ENCODE measurements around the gene KAT5. TPM values are rescaled to one million over a fixed set of nuclear protein-coding genes. Genes with fewer than 3 reads are reported as not detected.
"Not testable (repeated sequence)": the region's sequence is repeated elsewhere in the genome, so short reads cannot be mapped to it uniquely, and the experiment has no call there.

Gene KAT5
- total RNA-seq, 4 donors from 2014 or later: 49.7 to 84.9 (median 81.6) TPM

DNA sequence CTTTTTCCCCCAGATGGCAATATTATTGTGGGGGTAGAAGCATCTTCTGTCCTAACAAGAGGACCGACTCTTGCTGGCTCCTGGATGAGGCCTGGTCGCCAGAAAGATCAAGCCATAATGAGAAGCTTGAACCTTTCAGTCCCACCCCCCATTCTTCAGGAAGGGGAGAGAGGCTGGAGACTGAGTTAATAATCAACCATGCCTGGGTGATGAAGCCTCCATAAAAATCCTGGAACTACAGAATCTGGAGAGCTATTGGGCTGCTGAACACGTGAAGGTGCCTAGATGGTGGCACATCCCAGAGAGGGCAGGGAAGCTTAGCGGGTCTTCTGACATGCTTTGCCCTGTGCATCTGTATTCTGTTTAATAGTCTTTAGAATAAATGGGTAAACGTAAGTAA, 52.4 kb downstream of the KAT5 start:
- Histone ChIP-seq H3K36me3 (no peaks in the 10 kb centered on the region), H3K27ac (no peak overlapping the region), H3K4me3 (no peak overlapping the region), H3K27me3 (no peaks in the 10 kb centered on the region), H3K9me3 (no peaks in the 10 kb centered on the region), H3K4me1 (peaks cover 0 to 1% (median under 1%) of the 10 kb centered on the region in 3 donors)
- no peak for TF ChIP-seq EP300 (IDR thresholded peaks at IDR 0.05)
- no peak for TF ChIP-seq POLR2AphosphoS5 (IDR thresholded peaks at IDR 0.05)
- TF ChIP-seq, protein P1, sequence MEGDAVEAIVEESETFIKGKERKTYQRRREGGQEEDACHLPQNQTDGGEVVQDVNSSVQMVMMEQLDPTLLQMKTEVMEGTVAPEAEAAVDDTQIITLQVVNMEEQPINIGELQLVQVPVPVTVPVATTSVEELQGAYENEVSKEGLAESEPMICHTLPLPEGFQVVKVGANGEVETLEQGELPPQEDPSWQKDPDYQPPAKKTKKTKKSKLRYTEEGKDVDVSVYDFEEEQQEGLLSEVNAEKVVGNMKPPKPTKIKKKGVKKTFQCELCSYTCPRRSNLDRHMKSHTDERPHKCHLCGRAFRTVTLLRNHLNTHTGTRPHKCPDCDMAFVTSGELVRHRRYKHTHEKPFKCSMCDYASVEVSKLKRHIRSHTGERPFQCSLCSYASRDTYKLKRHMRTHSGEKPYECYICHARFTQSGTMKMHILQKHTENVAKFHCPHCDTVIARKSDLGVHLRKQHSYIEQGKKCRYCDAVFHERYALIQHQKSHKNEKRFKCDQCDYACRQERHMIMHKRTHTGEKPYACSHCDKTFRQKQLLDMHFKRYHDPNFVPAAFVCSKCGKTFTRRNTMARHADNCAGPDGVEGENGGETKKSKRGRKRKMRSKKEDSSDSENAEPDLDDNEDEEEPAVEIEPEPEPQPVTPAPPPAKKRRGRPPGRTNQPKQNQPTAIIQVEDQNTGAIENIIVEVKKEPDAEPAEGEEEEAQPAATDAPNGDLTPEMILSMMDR (IDR thresholded peaks at IDR 0.05): no peak
- no peak for TF ChIP-seq POLR2A (IDR thresholded peaks at IDR 0.05)
- no peak for ATAC-seq
- 73% methylated on average over 4 of the region's 5 CpGs; no CpG with 5 or more reads in 1 of the 2 donors for WGBS, 2 donors (ENCODE audit: low coverage in 1 of 2)

DNA sequence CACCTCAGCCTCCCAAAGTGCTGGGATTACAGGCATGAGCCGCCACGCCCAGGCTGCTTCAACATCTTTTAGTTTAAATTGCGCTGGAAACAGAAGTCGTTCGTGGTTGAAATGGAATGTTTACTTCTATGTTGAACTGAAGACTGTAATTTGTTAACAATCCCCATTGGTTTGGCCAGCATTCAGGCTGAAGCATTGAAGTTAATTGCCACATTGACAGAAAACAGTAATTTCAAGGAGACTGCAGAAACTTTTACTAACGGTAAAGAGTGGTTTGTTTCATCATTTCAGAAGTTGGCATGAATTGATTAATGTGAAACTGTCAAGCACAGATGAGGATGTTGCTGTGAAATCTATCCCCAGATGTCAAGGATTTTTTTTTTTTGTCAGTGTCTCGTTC, 54.5 kb downstream of the KAT5 start:
- WGBS, 2 donors (ENCODE audit: low coverage in 1 of 2): 55 to 61% methylated on average over 5 to 6 of the region's 7 CpGs
- TF ChIP-seq, protein P1 (IDR thresholded peaks at IDR 0.05): no peak
- TF ChIP-seq POLR2A (IDR thresholded peaks at IDR 0.05): no peak
- TF ChIP-seq EP300 (IDR thresholded peaks at IDR 0.05): no peak
- no peak for TF ChIP-seq POLR2AphosphoS5 (IDR thresholded peaks at IDR 0.05)
- Histone ChIP-seq H3K4me1 (peaks cover 0 to 8% (median 3%) of the 10 kb centered on the region in 3 donors), H3K36me3 (no peaks in the 10 kb centered on the region), H3K4me3 (no peak overlapping the region), H3K9me3 (no peaks in the 10 kb centered on the region), H3K27me3 (no peaks in the 10 kb centered on the region), H3K27ac (no peak overlapping the region)
- no peak for ATAC-seq

DNA sequence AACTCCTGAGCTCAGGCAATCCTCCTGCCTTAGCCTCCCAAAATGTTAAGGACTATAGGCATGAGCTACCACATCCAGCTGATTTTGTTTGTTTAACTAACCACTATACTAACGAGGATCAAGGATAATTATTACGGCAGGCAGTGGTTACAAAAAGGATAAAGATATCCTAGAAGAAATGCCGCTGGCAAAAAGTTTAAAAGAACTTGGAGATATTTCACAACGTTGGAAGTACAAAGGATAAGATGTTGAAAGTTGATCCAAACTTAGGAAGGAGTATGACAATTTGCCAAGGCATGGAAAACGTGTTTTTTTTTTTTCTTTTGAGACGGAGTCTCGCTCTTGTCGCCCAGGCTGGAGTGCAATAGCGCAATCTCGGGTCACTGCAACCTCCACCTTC, 55.4 kb downstream of the KAT5 start:
- no peak for ATAC-seq
- WGBS, 2 donors (ENCODE audit: low coverage in 1 of 2): 64 to 90% methylated on average over 9 to 10 of the region's 10 CpGs

DNA sequence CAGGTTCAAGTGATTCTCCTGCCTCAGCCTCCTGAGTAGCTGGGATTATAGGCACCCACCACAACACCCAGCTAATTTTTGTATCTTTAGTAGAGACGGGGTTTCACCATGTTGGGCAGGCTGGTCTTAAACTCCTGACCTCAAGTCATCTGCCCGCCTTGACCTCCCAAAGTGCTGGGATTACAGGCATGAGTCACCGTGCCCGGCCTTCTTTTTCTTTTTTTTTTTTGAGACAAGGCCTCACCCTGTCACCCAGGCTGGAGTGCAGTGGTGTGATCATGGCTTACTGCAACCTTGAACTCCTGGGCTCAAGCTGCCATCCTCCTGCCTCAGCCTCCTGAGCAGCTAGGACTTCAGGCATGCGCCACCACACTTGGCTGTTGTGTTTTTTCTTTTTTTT, 55.8 kb downstream of the KAT5 start:
- H3K9me3 ChIP-seq, H3K27me3 ChIP-seq, H3K27ac ChIP-seq, H3K36me3 ChIP-seq, H3K4me3 ChIP-seq, H3K4me1 ChIP-seq, ATAC-seq: not testable (repeated sequence)
- WGBS, 2 donors (ENCODE audit: low coverage in 1 of 2): 79 to 92% methylated on average over 3 to 5 of the region's 5 CpGs

More for the DNA sequence above, 55.4 kb downstream of the KAT5 start:
- no peaks in the 10 kb centered on the region for H3K9me3 ChIP-seq
- H3K4me3 ChIP-seq: no peak overlapping the region
- no peaks in the 10 kb centered on the region for H3K36me3 ChIP-seq
- H3K27me3 ChIP-seq: no peaks in the 10 kb centered on the region
- no peak overlapping the region for H3K27ac ChIP-seq
- H3K4me1 ChIP-seq: peaks cover 0 to 8% (median 3%) of the 10 kb centered on the region in 3 donors
- TF ChIP-seq POLR2A (IDR thresholded peaks at IDR 0.05) (no peak), EP300 (IDR thresholded peaks at IDR 0.05) (no peak), POLR2AphosphoS5 (IDR thresholded peaks at IDR 0.05) (no peak)
- TF ChIP-seq, protein P1 (IDR thresholded peaks at IDR 0.05): no peak

Small RNA genes within 50 kb of the gene (small RNA-seq; reads per million reads assigned to genes)
- 0 reads per million in 4 donors for gene RN7SL309P

Other genes starting within 250 kb of the KAT5 start
- over 10,000 TPM in 2 of 4 donors, 1,000 to 10,000 TPM in 2; 2,194 to 20,520 (median 8,164) TPM for gene MALAT1, start 213.2 kb upstream of the KAT5 start, total RNA-seq
- 10 to 100 TPM; 70.6 to 97.6 (median 89.2) TPM for gene SCYL1, start 187.2 kb upstream of the KAT5 start, total RNA-seq
- 100 to 1,000 TPM in 3 of 4 donors, 10 to 100 TPM in 1; 90.6 to 173 (median 139) TPM for gene LTBP3, start 153.9 kb upstream of the KAT5 start, total RNA-seq
- 10 to 100 TPM; 38.4 to 73.5 (median 43.5) TPM for gene ZNRD2, start 141.8 kb upstream of the KAT5 start, total RNA-seq
- gene FAM89B, start 139.7 kb upstream of the KAT5 start, total RNA-seq: 10 to 100 TPM; 36.6 to 68.3 (median 55.0) TPM
- gene EHBP1L1, start 136.2 kb upstream of the KAT5 start, total RNA-seq: 100 to 1,000 TPM; 172 to 329 (median 202) TPM
- gene KCNK7, start 116.5 kb upstream of the KAT5 start, total RNA-seq: 1 to 10 TPM in 1 of 4 donors, under 1 TPM in 2, not detected in 1; 0.40 to 1.5 (median 0.93) TPM
- gene MAP3K11, start 98.0 kb upstream of the KAT5 start, total RNA-seq: 10 to 100 TPM; 20.5 to 35.3 (median 28.0) TPM
- 10 to 100 TPM; 15.9 to 40.1 (median 19.3) TPM for gene PCNX3, start 96.5 kb upstream of the KAT5 start, total RNA-seq
- gene SIPA1, start 74.2 kb upstream of the KAT5 start, total RNA-seq: 10 to 100 TPM; 32.9 to 45.0 (median 38.3) TPM
- 10 to 100 TPM; 47.3 to 78.8 (median 63.9) TPM for gene RELA, start 49.3 kb upstream of the KAT5 start, total RNA-seq
- gene RNASEH2C, start 8.5 kb downstream of the KAT5 start, total RNA-seq: 100 to 1,000 TPM in 2 of 4 donors, 10 to 100 TPM in 2; 69.0 to 196 (median 96.3) TPM
- 10 to 100 TPM; 11.2 to 23.4 (median 15.7) TPM for gene AP5B1, start 68.7 kb downstream of the KAT5 start, total RNA-seq
- gene OVOL1, start 74.8 kb downstream of the KAT5 start, total RNA-seq: under 1 TPM in 1 of 4 donors, not detected in 3; 0.62 TPM
- under 1 TPM in 1 of 4 donors, not detected in 3; 0.13 TPM for gene SNX32, start 121.7 kb downstream of the KAT5 start, total RNA-seq
- gene CFL1, start 145.9 kb downstream of the KAT5 start, total RNA-seq: 100 to 1,000 TPM; 559 to 895 (median 639) TPM
- 10 to 100 TPM; 37.2 to 71.7 (median 60.8) TPM for gene MUS81, start 148.2 kb downstream of the KAT5 start, total RNA-seq
- 10 to 100 TPM; 55.6 to 92.8 (median 81.2) TPM for gene EFEMP2, start 160.5 kb downstream of the KAT5 start, total RNA-seq
- 1 to 10 TPM in 1 of 4 donors, under 1 TPM in 2, not detected in 1; 0.52 to 3.6 (median 0.94) TPM for gene CTSW, start 167.6 kb downstream of the KAT5 start, total RNA-seq
- 10 to 100 TPM; 35.2 to 62.3 (median 54.6) TPM for gene FIBP, start 176.2 kb downstream of the KAT5 start, total RNA-seq
- gene CCDC85B, start 178.4 kb downstream of the KAT5 start, total RNA-seq: 100 to 1,000 TPM in 1 of 4 donors, 10 to 100 TPM in 3; 68.7 to 111 (median 77.7) TPM
- gene FOSL1, start 188.1 kb downstream of the KAT5 start, total RNA-seq: 10 to 100 TPM in 1 of 4 donors, 1 to 10 TPM in 3; 1.4 to 24.9 (median 4.1) TPM
- 10 to 100 TPM; 19.4 to 38.4 (median 33.3) TPM for gene C11orf68, start 206.8 kb downstream of the KAT5 start, total RNA-seq
- gene DRAP1, start 207.2 kb downstream of the KAT5 start, total RNA-seq: 100 to 1,000 TPM in 2 of 4 donors, 10 to 100 TPM in 2; 80.2 to 118 (median 98.8) TPM
- gene TSGA10IP, start 233.2 kb downstream of the KAT5 start, total RNA-seq: not detected
- gene SART1, start 249.5 kb downstream of the KAT5 start, total RNA-seq: 10 to 100 TPM; 32.3 to 96.1 (median 39.7) TPM